Kasumi-1 (cell line): ENCODE data around the gene CSF1R.

Experiments
- DNase-seq, 2 experiments: peaks; one replicate each; lab custom pipeline; 2025; lab: John Stamatoyannopoulos, UW

The CSF1R gene

DNA sequence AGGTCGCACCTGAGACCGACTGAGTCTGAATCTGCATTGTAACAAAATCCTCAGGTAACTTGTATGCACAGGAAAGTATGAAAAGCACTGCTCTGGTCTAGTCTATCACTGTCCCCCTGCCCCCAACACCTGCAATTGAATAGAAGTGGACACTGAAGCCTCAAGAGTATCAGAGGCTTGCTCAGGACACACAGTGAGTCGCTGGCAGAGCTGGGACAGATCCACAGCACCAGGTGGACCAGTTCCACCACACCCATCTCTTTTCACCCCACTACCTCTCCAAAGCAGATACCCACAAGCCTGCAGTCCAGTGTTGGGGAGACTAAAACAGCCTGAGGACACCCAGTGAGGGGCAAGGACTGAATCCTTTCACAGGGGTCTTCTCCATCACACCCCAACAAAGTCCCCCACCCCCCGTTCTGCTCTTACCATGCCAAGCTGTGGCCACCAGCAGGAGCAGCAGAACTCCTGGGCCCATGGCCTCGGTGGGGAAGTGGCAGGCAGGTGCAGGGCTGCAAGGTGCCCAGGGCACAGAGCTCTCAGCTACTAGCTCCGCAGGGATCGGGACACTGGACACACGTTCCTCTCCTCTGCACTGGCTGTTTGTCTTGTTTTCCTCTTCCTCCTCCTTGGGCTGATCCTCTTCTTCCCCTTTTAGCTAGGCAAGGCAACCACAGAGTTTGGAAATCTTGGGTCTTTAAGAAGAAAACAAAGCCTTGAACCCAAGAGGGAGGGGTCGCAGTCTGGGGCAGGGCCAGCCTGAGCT is at the start of gene CSF1R:
Gene CSF1R, minus strand, starts transcription at position 605 of the 766 bp plus-strand sequence. Its CDS starts 127 bp downstream, at position 478.
- peak; percentile 50 to 57 for DNase-seq

DNA sequence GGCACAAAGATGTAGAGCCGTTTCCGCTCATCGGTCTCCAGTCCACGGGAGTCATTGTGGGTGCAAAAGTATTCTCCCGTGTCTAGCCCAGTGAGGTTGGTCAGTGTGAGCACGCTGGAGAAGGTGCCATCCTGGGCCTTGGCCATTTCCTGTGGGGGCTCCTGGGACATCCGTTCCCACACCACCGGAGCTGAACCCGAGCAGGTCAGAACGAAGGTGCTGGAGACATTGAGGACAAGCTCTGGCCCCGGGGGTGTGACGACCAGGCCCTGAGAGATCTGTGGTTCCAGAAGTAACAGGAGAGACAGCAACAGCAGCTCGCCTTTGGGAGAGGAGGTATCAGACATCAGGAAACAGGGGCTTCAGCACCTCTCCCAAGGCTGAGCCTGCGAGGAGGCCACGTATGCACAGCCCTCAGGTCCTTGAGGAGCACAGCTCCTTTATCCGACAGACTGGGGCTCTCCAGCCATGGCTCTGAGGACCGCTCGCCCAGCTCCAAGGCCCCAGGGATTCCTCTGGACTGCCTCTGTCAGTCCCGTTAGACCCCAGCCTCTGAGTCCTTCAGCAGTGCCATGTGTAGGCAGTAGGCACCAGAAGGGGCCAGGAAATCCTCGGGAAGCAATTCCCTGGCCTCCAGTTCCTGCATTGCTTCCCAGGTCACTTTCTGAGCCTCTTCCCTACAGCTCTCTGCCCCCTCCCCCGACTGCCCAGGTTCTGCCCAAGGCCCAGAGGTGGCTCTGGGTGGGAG is 49.4 kb upstream of the CSF1R start:
- DNase-seq: no peak

DNA sequence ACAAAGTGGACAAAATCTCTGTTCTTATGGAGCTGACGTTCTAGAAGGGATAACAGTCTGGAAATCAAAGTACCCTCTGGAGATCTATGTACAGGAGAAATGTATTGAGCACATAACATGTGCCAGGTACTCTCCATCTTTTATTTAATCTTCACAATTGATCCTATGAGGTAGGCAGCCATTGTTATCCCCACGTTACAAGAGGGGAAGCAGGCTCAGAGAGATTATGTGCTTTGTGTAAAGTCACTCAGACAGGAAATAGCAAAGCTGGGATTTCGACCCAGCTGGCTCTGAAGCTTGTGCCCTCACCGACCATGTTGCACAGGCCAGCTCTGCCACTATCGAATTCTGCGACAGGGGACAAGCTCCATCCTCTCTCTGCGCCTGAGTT is 47.8 kb upstream of the CSF1R start:
- DNase-seq: no peak

DNA sequence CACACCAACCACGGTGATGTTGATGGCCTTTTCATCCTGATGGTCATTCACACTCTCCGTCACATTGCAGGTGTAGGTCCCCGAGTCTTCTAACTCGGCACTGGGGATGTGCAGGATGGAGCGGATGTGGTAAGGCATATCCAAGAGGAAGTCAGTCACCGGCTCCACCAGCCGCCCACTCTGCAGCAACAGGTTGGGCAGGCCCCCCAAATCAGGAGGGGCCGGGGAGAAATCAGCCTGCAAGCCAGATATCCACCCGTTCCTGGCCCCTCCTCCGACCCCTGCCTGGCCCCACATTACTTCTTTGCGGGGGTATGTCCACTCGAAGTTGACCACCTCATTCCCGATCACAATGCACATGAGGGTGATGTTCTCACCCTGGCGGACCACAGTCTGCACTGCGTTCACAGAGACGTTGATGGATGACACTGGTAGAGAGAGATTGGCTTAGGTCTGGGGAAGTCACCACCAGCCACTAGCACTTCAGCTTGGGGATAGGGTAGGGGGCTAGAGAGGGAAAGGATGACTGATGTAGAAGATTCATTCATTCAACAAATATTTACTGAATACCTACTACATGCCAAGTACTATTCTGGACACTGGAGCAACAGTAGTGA is 47.3 kb upstream of the CSF1R start:
- no peak for DNase-seq

DNA sequence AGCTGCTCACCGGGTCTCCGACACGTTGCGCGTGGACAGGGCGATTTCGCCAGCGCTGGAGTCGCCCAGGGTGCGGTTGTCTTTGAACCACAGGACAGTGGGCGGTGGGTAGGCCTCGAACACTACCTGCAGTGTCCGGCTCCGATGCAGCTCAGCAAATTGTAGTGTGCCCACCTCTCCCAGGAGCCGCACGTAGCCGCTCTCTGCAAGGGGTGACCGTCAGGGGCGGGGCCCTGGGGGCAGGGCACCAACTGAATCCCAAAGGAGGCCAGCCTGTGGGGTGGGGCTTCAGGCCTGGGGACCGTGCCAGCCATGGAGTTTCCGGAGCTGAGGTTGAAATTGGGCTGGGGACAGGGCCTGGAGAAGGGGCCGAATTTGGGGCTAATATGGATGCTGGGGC is 46.4 kb upstream of the CSF1R start:
- DNase-seq: no peak

DNA sequence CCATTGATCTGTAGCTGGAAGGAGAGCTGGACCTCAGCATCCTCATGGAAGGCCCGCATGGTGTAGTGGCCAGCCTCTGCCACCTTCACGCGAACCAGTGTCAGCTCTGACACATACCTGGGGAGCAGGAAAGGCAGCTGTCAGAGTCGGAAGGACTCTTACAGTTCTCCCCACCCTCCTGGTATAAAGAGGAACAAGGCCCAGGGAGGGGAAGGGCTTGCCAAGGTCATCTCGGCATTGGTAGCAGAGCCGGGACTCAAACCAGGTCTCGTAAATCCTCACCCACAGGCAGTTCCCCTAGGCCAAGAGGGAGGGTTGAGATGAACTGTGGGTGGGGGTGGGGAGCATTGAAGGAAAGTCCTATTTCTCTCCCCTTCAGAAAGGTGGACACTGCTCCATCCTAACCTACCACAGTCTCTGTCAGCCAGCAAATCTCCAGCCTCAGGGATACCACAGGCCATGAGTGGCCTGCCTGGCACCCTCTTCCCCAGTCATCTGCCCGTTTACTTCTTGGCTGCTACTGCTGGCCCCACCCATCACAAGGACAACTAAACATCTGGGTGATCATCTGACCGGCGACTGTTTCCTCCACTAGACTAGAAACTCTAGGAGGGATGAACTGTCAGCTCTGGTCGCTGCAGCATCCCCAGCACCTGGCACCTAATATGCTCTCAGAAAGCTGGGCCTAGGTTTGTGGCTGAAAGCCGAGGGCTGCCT is 45.8 kb upstream of the CSF1R start:
- peak in 1 of 2 experiments; percentile 13 for DNase-seq

DNA sequence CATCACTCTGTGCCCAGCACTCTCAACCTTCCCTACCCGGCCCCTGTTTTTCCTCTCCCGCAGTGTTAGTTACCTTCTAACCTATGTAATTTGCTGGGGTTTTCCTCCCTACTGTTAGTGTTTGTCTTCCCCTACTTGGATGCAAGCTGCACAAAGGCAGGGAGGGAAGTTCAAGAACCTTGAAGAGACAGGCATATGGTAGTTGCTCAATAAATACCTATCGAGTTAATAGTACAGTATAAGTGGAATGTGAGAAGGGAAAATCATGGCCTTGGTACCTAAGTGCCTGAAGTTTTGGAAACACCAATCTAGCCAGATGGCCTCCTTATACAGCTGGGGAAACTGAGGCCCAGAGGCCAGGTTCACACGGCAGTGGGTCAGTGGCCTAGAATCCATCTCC is 45.1 kb upstream of the CSF1R start:
- no peak for DNase-seq

DNA sequence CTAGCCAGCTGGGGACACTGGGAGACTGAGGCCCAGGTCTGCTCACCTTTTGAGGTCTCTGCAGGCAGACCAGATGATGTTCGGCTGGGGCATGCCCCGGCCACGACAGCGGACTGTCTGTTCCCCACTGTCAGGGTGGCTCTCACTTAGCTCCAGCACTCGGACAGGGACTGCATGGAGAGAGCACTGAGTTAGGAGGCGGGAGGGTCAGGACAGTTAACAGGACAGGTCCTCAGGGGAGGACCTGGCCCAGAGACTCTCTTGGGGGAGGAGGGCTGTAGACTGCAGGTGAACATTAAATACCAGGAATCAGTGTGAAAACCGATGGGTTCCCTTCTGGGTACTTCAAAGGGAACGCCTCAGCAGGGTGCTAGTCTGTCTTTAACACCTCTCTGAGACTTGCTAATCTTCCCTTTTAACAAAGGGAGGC is 44.2 kb upstream of the CSF1R start:
- no peak for DNase-seq

DNA sequence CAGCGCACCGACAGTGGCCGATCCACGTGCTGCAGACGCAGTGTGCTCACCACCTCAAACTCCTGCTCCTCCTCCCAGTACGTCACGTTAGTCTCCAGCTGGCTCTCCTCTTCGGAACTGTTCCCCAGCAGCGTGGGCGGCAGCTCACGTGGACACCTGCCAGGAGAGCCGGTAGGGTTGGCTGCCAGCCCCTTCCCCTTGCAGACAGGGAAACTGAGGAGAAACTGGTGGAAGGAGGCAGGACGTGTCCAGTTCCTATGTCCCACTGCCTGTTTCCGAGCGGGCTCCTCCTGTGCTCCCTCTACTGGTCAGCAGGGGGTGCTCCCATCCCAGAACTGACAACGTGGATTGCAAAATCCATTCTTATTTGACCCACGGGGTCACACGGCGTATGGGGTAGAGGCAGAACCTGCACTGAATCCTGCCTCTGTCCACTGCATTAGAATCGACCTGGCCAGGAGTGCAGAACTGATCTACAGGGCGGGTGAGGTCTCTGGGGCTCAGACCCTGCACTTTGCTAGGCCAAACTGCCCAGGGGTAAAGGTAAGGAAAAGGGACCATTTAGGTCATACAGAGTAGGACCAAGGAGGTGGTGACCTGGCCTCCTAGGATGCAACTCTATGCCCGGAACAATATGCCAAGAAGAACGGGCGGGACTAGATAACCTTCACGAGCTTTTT is 43.6 kb upstream of the CSF1R start:
- peak; percentile 66 for DNase-seq

DNA sequence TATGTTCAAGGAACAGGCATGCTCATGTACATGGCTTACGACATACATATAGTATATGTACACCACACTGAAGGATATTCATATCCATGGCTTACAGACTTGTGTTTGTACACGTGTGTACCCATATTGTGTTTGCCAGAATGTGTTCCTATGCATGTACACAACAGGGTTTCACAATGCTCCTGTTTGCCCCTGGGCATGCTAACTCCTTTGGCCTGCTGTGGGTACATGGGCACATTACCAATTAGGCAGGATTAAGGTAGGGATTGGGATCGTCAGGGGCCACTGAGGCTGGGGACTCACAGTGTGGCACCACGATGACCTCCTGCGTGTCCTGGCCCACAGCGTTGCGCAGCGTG is 43.1 kb upstream of the CSF1R start:
- DNase-seq: no peak

DNA sequence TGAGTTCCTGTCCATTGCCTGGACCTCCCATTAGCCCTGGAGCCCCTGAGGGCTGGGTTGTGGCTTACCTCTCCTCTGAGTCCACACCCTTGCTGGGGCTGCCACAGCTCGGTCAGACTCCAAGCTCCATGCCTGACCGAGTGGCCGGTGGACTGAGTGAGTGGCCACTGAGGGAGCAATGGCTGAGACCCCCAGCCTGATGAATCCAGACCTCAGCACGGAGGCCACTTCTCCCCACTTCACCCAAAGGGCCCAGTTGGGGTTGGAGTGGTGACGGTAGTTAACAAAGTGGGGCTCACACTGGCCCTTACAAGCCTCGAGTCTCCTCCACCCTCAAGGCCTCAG is 40.5 kb upstream of the CSF1R start:
- DNase-seq: no peak

DNA sequence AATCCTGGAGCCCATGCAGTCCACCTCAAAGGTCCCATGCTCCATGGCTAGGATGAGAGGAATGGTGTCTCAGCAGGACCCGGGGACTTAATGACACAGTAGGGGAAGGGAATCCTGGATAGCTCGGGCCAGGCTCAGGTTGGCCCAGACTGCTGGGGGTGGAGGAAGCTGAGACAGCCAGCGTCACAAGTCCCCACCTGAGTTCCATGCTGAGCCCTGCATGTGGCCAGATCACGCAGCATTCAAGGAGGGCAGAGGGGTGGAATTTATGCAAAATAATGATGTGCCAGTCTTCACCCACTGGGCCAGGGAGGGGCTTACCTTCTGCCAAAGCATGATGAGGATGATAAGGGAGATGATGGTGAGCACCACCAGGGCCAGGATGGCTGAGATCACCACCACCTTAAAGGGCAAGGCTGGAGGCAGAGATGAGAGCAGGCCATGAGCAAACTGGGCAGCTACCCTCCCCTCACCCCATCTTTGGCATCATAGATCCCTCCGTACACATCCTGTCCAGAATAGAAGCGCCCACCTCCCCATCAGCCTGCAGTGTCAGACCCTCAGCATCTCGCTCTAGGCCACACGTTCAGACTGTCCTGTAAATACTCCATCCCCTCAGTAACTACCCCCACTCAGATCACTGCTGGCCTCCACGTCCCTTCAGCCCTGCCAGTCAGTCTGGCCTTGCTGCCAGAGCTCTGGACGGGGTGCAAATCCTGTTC is 40.0 kb upstream of the CSF1R start:
- no peak for DNase-seq

DNA sequence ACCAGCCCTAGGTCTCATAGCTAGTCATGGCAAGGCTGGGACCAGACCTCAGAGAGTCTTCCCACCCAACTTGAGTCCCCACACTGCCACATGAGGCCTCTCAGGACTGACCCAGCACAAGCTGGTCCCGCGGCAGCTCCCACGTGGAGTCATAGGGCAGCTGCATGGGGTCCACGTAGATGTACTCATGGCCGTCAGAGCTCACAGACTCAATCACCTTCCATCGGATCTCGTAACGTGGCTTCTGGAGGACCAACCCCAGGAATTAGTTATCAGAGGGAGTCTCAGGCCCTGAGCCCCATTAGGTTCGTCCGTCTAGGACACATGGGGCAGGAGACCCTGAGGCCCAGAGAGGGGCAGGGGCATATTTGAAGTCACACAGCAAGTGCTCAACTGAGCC is 39.0 kb upstream of the CSF1R start:
- no peak for DNase-seq

DNA sequence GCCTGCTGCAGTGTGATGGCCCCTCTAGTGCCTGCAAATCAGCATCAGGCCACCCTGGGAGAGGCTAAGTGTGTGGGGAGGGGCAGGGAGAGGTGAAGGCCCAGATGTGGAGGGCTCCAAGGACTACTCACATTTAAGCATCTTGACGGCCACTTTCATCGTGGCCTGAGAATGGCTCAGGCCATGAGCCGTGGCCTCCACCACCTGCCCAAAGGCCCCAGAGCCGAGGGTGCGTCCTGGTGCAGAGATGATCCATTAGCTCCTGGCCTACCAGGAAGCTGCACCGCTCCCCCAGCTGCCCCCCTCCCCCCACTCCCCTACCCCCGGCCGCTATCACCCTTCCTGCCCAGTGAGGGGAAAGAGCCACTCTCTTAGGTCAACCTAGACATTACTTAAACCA is 38.2 kb upstream of the CSF1R start:
- DNase-seq: no peak

DNA sequence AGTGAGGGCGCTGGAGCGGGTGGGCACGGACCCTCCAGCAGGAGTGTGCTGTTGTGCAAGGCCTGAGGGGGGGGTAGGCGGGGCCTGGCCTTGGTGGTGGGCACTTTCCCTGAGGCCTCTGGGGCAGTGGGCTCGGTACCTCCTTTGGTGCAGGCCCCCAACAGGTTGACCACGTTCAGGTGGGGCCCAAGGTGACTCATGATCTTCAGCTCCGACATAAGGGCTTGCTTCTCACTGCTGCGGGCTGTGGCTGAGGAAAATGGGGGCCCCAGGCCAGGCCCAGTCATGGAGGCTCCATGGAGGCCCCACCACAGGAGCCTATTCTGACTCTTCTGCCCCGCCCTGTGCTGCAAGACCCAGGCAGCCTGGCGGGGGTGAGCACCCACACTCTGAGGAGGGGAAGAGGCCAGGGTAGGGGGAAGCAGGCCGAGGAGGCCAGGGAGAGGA is 37.8 kb upstream of the CSF1R start:
- DNase-seq: no peak

DNA sequence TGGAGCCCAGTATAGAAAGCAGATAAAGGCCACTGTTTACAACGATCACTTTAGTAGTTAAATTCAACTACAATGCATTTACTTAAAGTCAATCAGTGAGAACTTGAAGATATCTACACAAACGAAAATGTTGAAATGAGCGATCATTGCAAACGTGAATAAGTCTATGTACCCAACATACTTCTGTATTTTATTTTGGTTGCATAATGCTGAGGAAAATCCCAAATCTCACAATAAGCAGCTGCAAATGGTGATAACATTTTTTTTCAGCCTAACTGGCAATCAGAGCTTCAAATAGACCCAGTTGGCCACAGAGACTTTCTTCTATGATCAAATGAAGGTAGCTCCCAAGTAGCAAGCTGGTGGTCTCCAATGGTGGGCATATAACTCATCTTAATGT is 37.2 kb upstream of the CSF1R start:
- DNase-seq: no peak

DNA sequence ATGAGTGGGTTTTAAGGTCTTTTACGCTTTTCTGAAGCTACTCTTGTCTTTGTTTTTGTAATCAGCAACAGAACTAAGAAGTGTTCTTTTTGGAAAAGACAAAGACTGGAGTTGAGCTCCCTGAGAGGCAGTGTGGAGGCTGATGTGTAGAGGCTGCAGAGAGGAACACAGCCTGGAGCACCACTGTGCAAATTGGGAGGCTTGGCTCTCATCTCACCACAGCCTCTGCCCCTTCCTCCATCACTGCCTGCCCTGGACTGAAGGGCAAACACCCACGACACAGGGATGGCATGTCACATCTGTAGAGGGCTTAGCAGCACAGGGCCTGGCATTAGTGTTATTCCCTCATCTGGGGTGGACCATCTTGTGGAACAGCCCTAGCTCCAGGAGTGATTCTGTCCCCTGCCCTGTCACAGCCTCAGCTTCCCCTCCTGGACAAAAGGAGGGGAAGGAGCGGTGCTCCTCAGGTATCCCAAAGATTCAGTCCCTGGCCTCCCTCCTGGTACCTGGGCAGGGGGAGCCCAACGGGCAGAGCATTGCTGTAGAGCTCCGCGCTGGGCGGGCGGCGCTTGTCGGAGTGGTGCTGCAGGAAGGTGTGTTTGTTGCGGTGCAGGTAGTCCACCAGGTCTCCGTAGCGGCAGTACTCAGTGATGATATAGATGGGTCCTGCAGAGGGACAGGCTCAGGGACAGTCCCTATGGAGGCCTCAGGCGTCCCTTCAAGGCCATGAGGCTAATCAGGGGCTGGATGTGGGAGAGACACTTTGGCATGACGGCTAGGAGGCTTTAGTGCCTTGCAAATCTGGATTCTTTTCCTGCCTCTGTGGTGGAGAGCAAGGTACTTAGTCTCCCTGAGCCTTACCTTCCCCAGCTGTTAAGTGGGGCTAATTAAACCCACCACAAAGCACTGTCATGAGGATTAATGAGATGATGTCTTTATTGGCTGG is 36.5 kb upstream of the CSF1R start:
- DNase-seq: no peak

DNA sequence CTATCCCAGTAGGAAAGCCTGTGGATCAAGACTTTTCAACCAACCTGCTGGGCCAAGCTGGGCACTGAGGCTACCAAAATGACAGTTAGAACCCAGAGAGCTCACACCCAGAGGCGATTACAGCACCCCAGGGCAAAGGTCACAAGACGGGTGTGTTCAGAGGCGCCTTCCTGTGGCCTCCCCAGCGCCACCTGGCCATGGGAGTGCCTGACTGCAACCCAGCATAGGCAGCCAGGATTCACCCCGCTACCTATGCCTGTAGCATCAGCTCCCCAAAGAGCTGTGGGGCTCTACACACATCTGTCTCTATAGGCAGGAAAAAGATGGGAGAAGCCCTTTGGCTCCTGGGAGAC is 35.8 kb upstream of the CSF1R start:
- peak in 1 of 2 experiments; percentile 31 for DNase-seq

DNA sequence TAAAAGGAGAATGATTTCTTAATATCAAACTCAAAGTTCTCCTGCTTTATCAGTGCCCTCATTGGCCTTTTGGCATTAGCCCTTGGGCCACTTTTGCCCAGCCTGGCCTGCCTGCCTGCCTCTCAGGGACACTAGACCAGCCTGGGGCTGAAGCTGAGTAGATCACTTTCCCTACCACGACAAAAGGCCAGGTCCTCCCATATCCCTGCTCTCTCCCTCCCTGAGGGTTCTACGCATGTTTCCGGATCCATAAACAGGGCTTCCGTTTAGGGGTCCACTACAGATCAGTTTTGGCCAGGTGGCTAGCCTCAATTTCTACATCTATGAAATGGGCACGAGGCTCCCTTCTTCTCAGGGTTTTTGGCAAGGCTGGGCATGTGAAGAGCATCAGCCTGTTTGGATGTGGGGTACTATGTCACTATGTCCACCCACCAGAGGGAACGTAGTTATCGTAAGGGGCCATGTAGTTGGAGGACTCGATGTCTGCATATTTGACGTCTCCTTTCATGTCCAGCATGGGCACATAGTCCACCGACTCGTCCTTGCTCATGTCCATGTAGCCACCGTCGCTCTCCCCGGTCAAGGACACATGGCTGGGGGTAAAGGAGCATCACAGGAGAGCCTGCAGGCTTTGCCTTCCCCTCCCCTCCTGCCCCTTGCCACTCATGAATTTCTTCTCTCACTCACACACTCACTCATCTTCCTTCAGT is 35.2 kb upstream of the CSF1R start:
- DNase-seq: no peak
